ENCODE data around the gene AKAP10.

DNA sequence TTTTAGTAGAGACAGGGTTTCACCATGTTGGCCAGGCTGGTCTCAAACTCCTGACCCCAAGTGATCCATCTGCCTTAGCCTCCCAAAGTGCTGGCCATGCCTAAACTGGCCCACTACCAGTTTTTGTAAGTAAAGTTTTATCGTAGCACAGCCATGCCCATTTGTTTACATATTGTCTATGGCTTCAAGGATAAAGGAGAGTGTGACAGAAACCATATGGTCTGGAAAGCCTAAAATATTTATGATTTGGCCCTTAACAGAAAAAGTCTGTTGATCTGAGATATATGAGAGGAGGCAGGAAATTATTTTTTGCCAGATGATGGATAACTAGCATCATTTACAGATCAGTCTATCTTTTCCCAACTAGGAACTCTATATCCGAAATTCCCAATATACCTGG is 4.5 kb downstream of the AKAP10 start:
- no peak for TF ChIP-seq POLR2A (IDR thresholded peaks at IDR 0.05)
- TF ChIP-seq, protein P1, sequence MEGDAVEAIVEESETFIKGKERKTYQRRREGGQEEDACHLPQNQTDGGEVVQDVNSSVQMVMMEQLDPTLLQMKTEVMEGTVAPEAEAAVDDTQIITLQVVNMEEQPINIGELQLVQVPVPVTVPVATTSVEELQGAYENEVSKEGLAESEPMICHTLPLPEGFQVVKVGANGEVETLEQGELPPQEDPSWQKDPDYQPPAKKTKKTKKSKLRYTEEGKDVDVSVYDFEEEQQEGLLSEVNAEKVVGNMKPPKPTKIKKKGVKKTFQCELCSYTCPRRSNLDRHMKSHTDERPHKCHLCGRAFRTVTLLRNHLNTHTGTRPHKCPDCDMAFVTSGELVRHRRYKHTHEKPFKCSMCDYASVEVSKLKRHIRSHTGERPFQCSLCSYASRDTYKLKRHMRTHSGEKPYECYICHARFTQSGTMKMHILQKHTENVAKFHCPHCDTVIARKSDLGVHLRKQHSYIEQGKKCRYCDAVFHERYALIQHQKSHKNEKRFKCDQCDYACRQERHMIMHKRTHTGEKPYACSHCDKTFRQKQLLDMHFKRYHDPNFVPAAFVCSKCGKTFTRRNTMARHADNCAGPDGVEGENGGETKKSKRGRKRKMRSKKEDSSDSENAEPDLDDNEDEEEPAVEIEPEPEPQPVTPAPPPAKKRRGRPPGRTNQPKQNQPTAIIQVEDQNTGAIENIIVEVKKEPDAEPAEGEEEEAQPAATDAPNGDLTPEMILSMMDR (IDR thresholded peaks at IDR 0.05), result no peak
